K562 (cell line): ENCODE results near the gene RNF186. TPM values are rescaled to one million over a fixed set of nuclear protein-coding genes. Genes with fewer than 3 reads are reported as not detected.

Source experiments
- ATAC-seq: fragments of 200-7000 bp; cut with Tn5 transposase; 3 replicates; pipeline ENCODE4 v1.9.1; 2020; ENCODE audit warnings: moderate library complexity
- BruUV-seq: library from RNA; stranded (reverse); fragments of 400-500 nt; replicated peaks from 2 replicates; lab custom pipeline; 2021; lab: Mats Ljungman, UMichigan
- CTCF ChIA-PET: fragments of 300-600 bp; formaldehyde crosslinking; extraction: SDS; loops from one replicate; lab custom pipeline; 2021; ENCODE audit warnings: low intra/inter-chr PET ratio; lab: Yijun Ruan, JAX
- POLR2A ChIA-PET: fragments of 300-600, 350-650 bp; sonication (Branson Sonifier 250); formaldehyde crosslinking; extraction: SDS; loops from one replicate; lab custom pipeline; 2021; ENCODE audit warnings: antibody characterized with exemption, inconsistent platforms; lab: Yijun Ruan, JAX
- DNase-seq, 4 experiments: peaks; one replicate each; pipeline versions ENCODE4 v3.0.0 to v3.0.0-alpha.2; 2011 to 2018; ENCODE audit warnings: low spot score in 3 of 4, mixed read lengths in 3 of 4; ENCODE audit errors: extremely low read depth in 1 of 4
- FAIRE-seq: peaks from 2 replicates; lab custom pipeline; 2011; peaks lifted over from hg19 to GRCh38; lab: Jason Lieb, UNC
- H2AFZ ChIP-seq: 2 replicates; pipeline ENCODE4 v1.6.0; 2011; ENCODE audit warnings: low read depth, low read length, control low read depth, inconsistent platforms
- H3K27ac ChIP-seq: fragments of 200-600 bp; 3 replicates; pipeline ENCODE4 v1.8.0; 2011; ENCODE audit warnings: low read depth, mild to moderate bottlenecking, control low read depth, inconsistent platforms, low read length, moderate library complexity, mixed read lengths; ENCODE audit errors: extremely low read depth
- H3K27me3 ChIP-seq, 2 experiments: fragments of 300-600 bp in 1 of 2; 2 replicates in 1 of 2; 3 replicates in 1 of 2; pipeline versions ENCODE4 v1.6.0 to v1.8.0; 2011; ENCODE audit warnings: inconsistent platforms in 2 of 2, low read length in 2 of 2, mild to moderate bottlenecking in 1 of 2, mixed read lengths in 1 of 2, moderate library complexity in 1 of 2; ENCODE audit not compliant: control insufficient read depth in 2 of 2, insufficient read depth in 2 of 2
- H3K36me3 ChIP-seq: fragments of 300-600 bp; 3 replicates; pipeline ENCODE4 v1.8.0; 2011; ENCODE audit warnings: mild to moderate bottlenecking, low read length, inconsistent platforms; ENCODE audit not compliant: control insufficient read depth, insufficient read depth
- H3K4me1 ChIP-seq, 2 experiments: fragments of 200-600 bp in 1 of 2; replicated peaks in 1 of 2; 2 replicates in 1 of 2; 3 replicates in 1 of 2; pipeline versions ENCODE4 v1.5.1 to v1.8.0; 2011; ENCODE audit warnings: inconsistent platforms in 2 of 2, low read length in 2 of 2, mild to moderate bottlenecking in 1 of 2, mixed read lengths in 1 of 2, moderate library complexity in 1 of 2; ENCODE audit not compliant: control insufficient read depth in 2 of 2, insufficient read depth in 2 of 2
- H3K4me2 ChIP-seq: 2 replicates; pipeline ENCODE4 v1.6.1; 2011; ENCODE audit warnings: low read length, control low read depth, inconsistent platforms, mixed read lengths; ENCODE audit not compliant: insufficient read depth
- H3K4me3 ChIP-seq: fragments of 200-600 bp; sonication (generic), shearing (Covaris generic); 2 replicates; pipeline ENCODE4 v1.5.1; 2016; ENCODE audit warnings: control low read depth, inconsistent platforms
- H3K79me2 ChIP-seq: fragments of 200-600 bp; 3 replicates; pipeline ENCODE4 v1.8.0; 2011; ENCODE audit warnings: low read length, inconsistent platforms; ENCODE audit not compliant: control insufficient read depth, insufficient read depth
- H3K9ac ChIP-seq, 2 experiments: 2 replicates each; pipeline versions ENCODE4 v1.6.0 to v1.6.1; 2011; ENCODE audit warnings: low read depth in 2 of 2, low read length in 2 of 2, control low read depth in 1 of 2, inconsistent platforms in 1 of 2, mild to moderate bottlenecking in 1 of 2, mixed read lengths in 1 of 2; ENCODE audit not compliant: insufficient read depth in 1 of 2
- H3K9me1 ChIP-seq: one replicate; pipeline ENCODE4 v1.6.0; 2011; ENCODE audit warnings: inconsistent platforms, mild to moderate bottlenecking, low read length, moderate library complexity; ENCODE audit not compliant: control insufficient read depth, insufficient read depth
- H3K9me3 ChIP-seq: replicated peaks from 2 replicates; pipeline ENCODE4 v1.5.1; 2011; ENCODE audit warnings: low read depth, low read length, inconsistent platforms; ENCODE audit not compliant: control insufficient read depth, insufficient read depth
- H4K20me1 ChIP-seq: replicated peaks from 2 replicates; pipeline ENCODE4 v1.6.1; 2011; ENCODE audit warnings: low read length, inconsistent platforms, mixed read lengths; ENCODE audit not compliant: control insufficient read depth, insufficient read depth
- BRF2 ChIP-seq: IDR thresholded peaks from 3 replicates; pipeline ENCODE4 v1.6.1; 2011; ENCODE audit warnings: borderline replicate concordance, mild to moderate bottlenecking; ENCODE audit not compliant: insufficient read length, insufficient read depth
- ELF1 ChIP-seq: fragments of 200-800 bp; sonication (Bioruptor generic); IDR thresholded peaks from 2 replicates; pipeline ENCODE4 v1.6.1; 2016; ENCODE audit warnings: missing genetic modification characterization, missing compliant biosample characterization
- HDAC3 ChIP-seq: fragments of 450-650 bp; IDR thresholded peaks from 2 replicates; pipeline ENCODE4 v1.6.1; 2018; ENCODE audit warnings: borderline replicate concordance, mild to moderate bottlenecking, moderate library complexity; ENCODE audit not compliant: partially characterized antibody
- MYC ChIP-seq, 2 experiments: fragments of 250-450 bp in 1 of 2; sonication (Bioruptor Pico) in 1 of 2; IDR thresholded peaks; 2 replicates each; pipeline versions ENCODE4 v1.5.1 to v1.6.1; 2012 to 2021; ENCODE audit warnings: low read depth in 2 of 2, borderline replicate concordance in 1 of 2, improper control_type of control experiment in 1 of 2, low read length in 1 of 2, mild to moderate bottlenecking in 1 of 2, moderate library complexity in 1 of 2
- POLR2G ChIP-seq: fragments of 200-400 bp; formaldehyde crosslinking; IDR thresholded peaks from 2 replicates; pipeline ENCODE4 v1.6.1; 2017; ENCODE audit warnings: low read depth, mild to moderate bottlenecking, antibody characterized with exemption, low read length, moderate library complexity
- RB1 ChIP-seq: fragments of 450-650 bp; IDR thresholded peaks from 2 replicates; pipeline ENCODE4 v1.6.1; 2017; ENCODE audit warnings: low read depth, mild to moderate bottlenecking
- SAFB ChIP-seq: fragments of 200-400 bp; formaldehyde crosslinking; IDR thresholded peaks from 2 replicates; pipeline ENCODE4 v1.6.1; 2017; ENCODE audit warnings: low read depth, low read length, borderline replicate concordance
- ZBTB8A ChIP-seq: fragments of 450-650 bp; IDR thresholded peaks from 2 replicates; pipeline ENCODE4 v1.6.1; 2018; ENCODE audit warnings: mild to moderate bottlenecking, moderate library complexity; ENCODE audit not compliant: partially characterized antibody
- ZNF175 ChIP-seq: fragments of 200-800 bp; sonication (Bioruptor generic); IDR thresholded peaks from 2 replicates; pipeline ENCODE4 v1.6.1; 2016; ENCODE audit warnings: low read depth, mild to moderate bottlenecking, missing genetic modification characterization, missing compliant biosample characterization
- ZNF41 ChIP-seq: fragments of 250-450 bp; sonication (Bioruptor Pico); conservative IDR thresholded peaks from 2 replicates; pipeline ENCODE4 v1.4.0; 2020; ENCODE audit warnings: mild to moderate bottlenecking
- ZNF609 ChIP-seq: sonication (generic); formaldehyde crosslinking; IDR thresholded peaks from 2 replicates; pipeline ENCODE4 v1.8.1; 2023; ENCODE audit warnings: missing genetic modification reagents, mild to moderate bottlenecking, borderline replicate concordance
- WGBS: fragments of 100-300 bp; shearing (Covaris generic); methylation state at CpG from one replicate; pipeline ENCODE4 v1.1.6; 2016; ENCODE audit warnings: low coverage, mixed read lengths; ENCODE audit not compliant: insufficient coverage; ENCODE audit errors: missing lambda C conversion rate; 5-methylcytosine and 5-hydroxymethylcytosine counted together
- in situ Hi-C: fragments of 300-500 bp; cut with MboI; formaldehyde crosslinking; loops from 4 replicates; pipeline ENCODE4 v1.15.0; 2018; ENCODE audit warnings: inconsistent platforms, mixed read lengths
- intact Hi-C: fragments of 100-400 bp; cut with micrococcal nuclease; formaldehyde crosslinking; loops from 2 replicates; pipeline ENCODE4 v1.14.2; 2022
- polyA plus RNA-seq, 8 experiments: library from polyadenylated mRNA; depleted of rRNA in 4 of 8; stranded (reverse) in 5 of 8; unstranded in 3 of 8; fragments of >200 nt; fragmentation: Nextera tagmentation in 2 of 8; fragmentation: Illumina TruSeq in 1 of 8; extraction: Ambion mirVana in 2 of 8; extraction: Trizol in 1 of 8; gene quantifications; 2 replicates each; pipeline versions ENCODE4 v1.2.1 to v1.2.3, GENCODE V29; 2011 to 2014; ENCODE audit warnings: inconsistent platforms in 1 of 8, missing spikeins in 1 of 8
- total RNA-seq, 7 experiments: library from RNA; depleted of rRNA in 6 of 7; stranded (reverse); fragments of >200 nt in 6 of 7; fragmentation: Illumina TruSeq in 2 of 7; extraction: Trizol in 2 of 7; gene quantifications; 2 replicates each; pipeline versions ENCODE4 v1.2.1 to v1.2.3, GENCODE V29; 2011 to 2021; ENCODE audit warnings: low replicate concordance in 1 of 7

Gene RNF186
- total and polyA plus RNA-seq, 9 of the 15 experiments (the other 6 are each of a cell fraction or from before 2014, with no cell fraction given) = not detected

GRCh38 chr1:19799230-19800075 lies 15.6 kb downstream of the RNF186 start, which contains the start of gene TMCO4:
Gene TMCO4 (minus strand): TSS chr1:19799916. CDS start chr1:19780758, 19,158 bp downstream.
- Histone ChIP-seq H3K9me1 (no peaks in the 10 kb centered on the region), H3K4me3 (peak within 1 kb of the TSS; percentile 40), H3K9me3 (no peaks in the 10 kb centered on the region), H2AFZ (peak within 1 kb of the TSS; percentile 88), H3K27me3 (peaks cover 26 to 47% of the 10 kb centered on the region in 2 experiments), H3K4me1 (peaks cover 6 to 12% of the 10 kb centered on the region in 2 experiments; a peak in 4 of 5 replicates), H3K9ac (peak within 1 kb of the TSS; percentile 37 to 89; a peak in 3 of 4 replicates), H3K36me3 (no peaks in the 10 kb centered on the region), H3K4me2 (peak within 1 kb of the TSS; percentile 72), H3K79me2 (no peaks in the 10 kb centered on the region), H4K20me1 (no peaks in the 10 kb centered on the region), H3K27ac (peak within 1 kb of the TSS; percentile 32; the same call in 1 of the 3 replicates)
- intact Hi-C loops = no loop called here
- DNase-seq (peak; percentile 38 to 85 (median 71)), ATAC-seq (peak; percentile 73), FAIRE-seq (no peak)
- ChIA-PET CTCF (interaction anchor here (0.7 kb wide), 1 partner anchor 62 kb away, joined by 7 read pairs; no protein-coding TSS in a partner anchor), POLR2A (interaction anchor here (0.7 kb wide), 1 partner anchor 886 kb away, joined by 3 read pairs; no protein-coding TSS in a partner anchor)
- in situ Hi-C loops = no loop called here
- BruUV-seq = no TSS peak
- 16% methylated on average over 26 of the region's 70 CpGs for WGBS
- peak; percentile 85 for TF ChIP-seq ELF1
- TF ChIP-seq RB1 = 0 out of 2 replicates have a peak, but pooled peaks have one; percentile 11
- TF ChIP-seq BRF2 = no peak
- 0 out of 2 replicates have a peak, but pooled peaks have one; percentile 5 for TF ChIP-seq SAFB
- TF ChIP-seq ZNF609 (CRISPR knock-in tag) = no peak
- TF ChIP-seq ZNF175 = 0 out of 2 replicates have a peak, but pooled peaks have one; percentile 35
- no peak for TF ChIP-seq HDAC3
- peak; percentile 73 for TF ChIP-seq POLR2G
- TF ChIP-seq ZNF41 (CRISPR knock-in tag) = no peak
- no peak for TF ChIP-seq MYC (IDR thresholded peaks at IDR 0.05; ENCODE audit: low read depth, low read length)
- TF ChIP-seq MYC (CRISPR knock-in tag; IDR thresholded peaks at IDR 0.05; ENCODE audit: borderline replicate concordance, low read depth) = no peak
- no peak for TF ChIP-seq ZBTB8A
